ENCODE measurements around the gene E4F1.

Gene E4F1

GRCh38 chr16:2223221-2223941, at the start of gene E4F1:
Gene E4F1, plus strand, starts transcription at chr16:2223591. Its CDS starts 23 bp downstream, at chr16:2223614.
- peak; percentile 99 to 100 (median 100) for DNase-seq (ENCODE audit: low read depth in 4 of 4, low spot score in 1 of 4)

- no peak for DNase-seq (ENCODE audit: low read depth in 4 of 4, low spot score in 1 of 4)
Measured at GRCh38 chr16:2173916-2174315, 49.5 kb upstream of the E4F1 start.

- no peak for DNase-seq (ENCODE audit: low read depth in 4 of 4, low spot score in 1 of 4)
Measured at GRCh38 chr16:2174396-2175131, 48.8 kb upstream of the E4F1 start.

- DNase-seq (ENCODE audit: low read depth in 4 of 4, low spot score in 1 of 4) = no peak
Measured at GRCh38 chr16:2175454-2175853, 47.9 kb upstream of the E4F1 start.

- DNase-seq (ENCODE audit: low read depth in 4 of 4, low spot score in 1 of 4) = no peak
Measured at GRCh38 chr16:2176047-2176446, 47.3 kb upstream of the E4F1 start.

- DNase-seq (ENCODE audit: low read depth in 4 of 4, low spot score in 1 of 4) = no peak
Measured at GRCh38 chr16:2177101-2177500, 46.3 kb upstream of the E4F1 start.

- DNase-seq (ENCODE audit: low read depth in 4 of 4, low spot score in 1 of 4) = no peak
Measured at GRCh38 chr16:2177561-2177960, 45.8 kb upstream of the E4F1 start.

GRCh38 chr16:2178321-2179106, 44.9 kb upstream of the E4F1 start:
- peak in 1 of 4 experiments; percentile 18 for DNase-seq (ENCODE audit: low read depth in 4 of 4, low spot score in 1 of 4)

GRCh38 chr16:2179107-2179501, 44.3 kb upstream of the E4F1 start:
- no peak for DNase-seq (ENCODE audit: low read depth in 4 of 4, low spot score in 1 of 4)

GRCh38 chr16:2179576-2179975, 43.8 kb upstream of the E4F1 start:
- no peak for DNase-seq (ENCODE audit: low read depth in 4 of 4, low spot score in 1 of 4)

- no peak for DNase-seq (ENCODE audit: low read depth in 4 of 4, low spot score in 1 of 4)
Measured at GRCh38 chr16:2180461-2180860, 42.9 kb upstream of the E4F1 start.

GRCh38 chr16:2180962-2181923, 42.1 kb upstream of the E4F1 start:
- DNase-seq (ENCODE audit: low read depth in 4 of 4, low spot score in 1 of 4) = no peak

- DNase-seq (ENCODE audit: low read depth in 4 of 4, low spot score in 1 of 4) = no peak
Measured at GRCh38 chr16:2181952-2182351, 41.4 kb upstream of the E4F1 start.

GRCh38 chr16:2183671-2184070, 39.7 kb upstream of the E4F1 start:
- no peak for DNase-seq (ENCODE audit: low read depth in 4 of 4, low spot score in 1 of 4)

GRCh38 chr16:2184346-2184745, 39.0 kb upstream of the E4F1 start:
- DNase-seq (ENCODE audit: low read depth in 4 of 4, low spot score in 1 of 4) = no peak

- no peak for DNase-seq (ENCODE audit: low read depth in 4 of 4, low spot score in 1 of 4)
Measured at GRCh38 chr16:2184962-2185361, 38.4 kb upstream of the E4F1 start.

- DNase-seq (ENCODE audit: low read depth in 4 of 4, low spot score in 1 of 4) = no peak
Measured at GRCh38 chr16:2186064-2186463, 37.3 kb upstream of the E4F1 start.

- no peak for DNase-seq (ENCODE audit: low read depth in 4 of 4, low spot score in 1 of 4)
Measured at GRCh38 chr16:2186505-2186904, 36.9 kb upstream of the E4F1 start.

- DNase-seq (ENCODE audit: low read depth in 4 of 4, low spot score in 1 of 4) = no peak
Measured at GRCh38 chr16:2187212-2187611, 36.2 kb upstream of the E4F1 start.

- DNase-seq (ENCODE audit: low read depth in 4 of 4, low spot score in 1 of 4) = no peak
Measured at GRCh38 chr16:2188395-2188794, 35.0 kb upstream of the E4F1 start.
